Activated B cell treated with CpG ODN at 0.5 μM for 24 hours (primary cell): ENCODE measurements around the gene INAVA. TPM values are rescaled to one million over a fixed set of nuclear protein-coding genes. Genes with fewer than 3 reads are reported as not detected.

Source experiments
- ATAC-seq: fragments of 200-7000 bp; cut with Tn5 transposase; one replicate; pipeline ENCODE4 v1.10.0; 2021; ENCODE audit warnings: low read depth, mild to moderate bottlenecking, moderate library complexity
- CTCF ChIA-PET: fragments of 350-600 bp; sonication (Branson Sonifier 250); formaldehyde crosslinking; loops from one replicate; lab custom pipeline; 2021; ENCODE audit warnings: antibody characterized with exemption; lab: Charles Lee
- POLR2A ChIA-PET: fragments of 350-600 bp; sonication (Branson Sonifier 250); formaldehyde crosslinking; loops from one replicate; lab custom pipeline; 2021; ENCODE audit warnings: antibody characterized with exemption; lab: Charles Lee
- DNase-seq: peaks from one replicate; pipeline ENCODE4 v3.0.0; 2022
- H3K27ac Mint-ChIP-seq: one replicate; pipeline ENCODE4 v1.8.0; 2020; ENCODE audit warnings: mixed read lengths
- H3K27me3 Mint-ChIP-seq: one replicate; pipeline ENCODE4 v1.8.0; 2021; ENCODE audit warnings: mixed read lengths
- H3K36me3 Mint-ChIP-seq: one replicate; pipeline ENCODE4 v1.8.0; 2021; ENCODE audit warnings: low read depth, mixed read lengths
- H3K4me1 Mint-ChIP-seq: one replicate; pipeline ENCODE4 v1.8.0; 2021; ENCODE audit warnings: mixed read lengths
- H3K4me3 Mint-ChIP-seq: one replicate; pipeline ENCODE4 v1.8.0; 2020; ENCODE audit warnings: mild to moderate bottlenecking, mixed read lengths
- H3K9me3 Mint-ChIP-seq: one replicate; pipeline ENCODE4 v1.8.0; 2020; ENCODE audit warnings: mixed read lengths
- intact Hi-C: fragments of 100-400 bp; cut with micrococcal nuclease; formaldehyde crosslinking; loops from one replicate; pipeline ENCODE4 v1.15.1; 2024
- total RNA-seq: library from RNA; stranded (reverse); gene quantifications from 2 replicates; pipeline ENCODE4 v1.2.3, GENCODE V29; 2022
- TF ChIP-seq, protein P1 (sequence below): fragments of 200-600 bp; IDR thresholded peaks from one replicate; pipeline ENCODE4 v1.8.0; 2022; ENCODE audit warnings: antibody characterized with exemption, mild to moderate bottlenecking

The INAVA gene
- total RNA-seq, 1 donor from 2014 or later = 0.44 TPM

DNA sequence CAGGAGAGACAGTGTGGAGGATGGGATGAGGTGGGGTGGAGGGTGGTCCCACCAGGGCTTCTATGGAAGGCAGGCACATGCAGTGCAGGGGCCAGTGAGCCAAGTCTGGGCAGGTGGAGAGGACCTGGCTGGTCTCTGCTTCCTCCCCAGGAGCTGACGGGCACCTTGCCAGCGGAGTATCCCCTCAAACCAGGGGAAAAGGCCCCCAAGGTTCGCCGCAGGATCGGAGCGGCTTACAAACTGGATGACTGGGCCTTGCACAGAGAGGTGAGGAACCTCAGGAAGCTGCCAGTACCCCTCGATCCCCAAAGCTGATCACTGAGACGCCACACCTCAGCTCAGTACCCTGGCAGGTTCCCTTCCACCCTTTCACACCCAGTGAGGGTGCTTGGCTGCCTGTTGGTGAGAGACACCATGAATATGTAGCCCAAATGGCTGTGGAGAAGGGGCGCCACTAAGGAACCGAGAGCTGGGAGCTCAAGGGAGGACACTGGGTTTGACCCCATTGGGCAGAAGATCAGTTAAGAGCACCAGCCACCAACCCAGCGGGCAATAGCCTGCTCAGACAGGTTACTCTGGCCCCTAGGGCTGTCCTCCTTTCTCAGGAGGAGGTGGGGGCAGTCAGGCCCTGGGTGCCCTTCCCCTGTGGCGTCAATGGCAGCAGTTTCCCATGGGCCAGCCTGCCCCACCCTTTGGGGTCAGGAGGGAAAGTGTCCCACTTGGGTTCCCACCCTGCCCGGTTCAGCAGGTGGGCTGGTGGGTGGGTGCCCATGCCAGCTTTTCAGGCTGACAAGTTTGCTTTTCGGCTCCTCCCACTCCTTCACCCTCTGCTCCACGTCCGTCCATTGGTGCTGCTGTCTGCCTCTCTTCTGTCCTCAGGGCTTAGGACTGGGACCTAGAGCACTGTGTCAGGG is 5.5 kb downstream of the INAVA start:
- Mint-ChIP-seq H3K4me1 (peaks cover 19% of the 10 kb centered on the region), H3K27me3 (no peaks in the 10 kb centered on the region), H3K36me3 (no peaks in the 10 kb centered on the region), H3K9me3 (no peaks in the 10 kb centered on the region), H3K4me3 (no peak overlapping the region), H3K27ac (no peak overlapping the region)
- ChIA-PET CTCF (no interaction called here), POLR2A (no interaction called here)
- intact Hi-C loops = no loop called here
- DNase-seq = no peak
- TF ChIP-seq, protein P1, sequence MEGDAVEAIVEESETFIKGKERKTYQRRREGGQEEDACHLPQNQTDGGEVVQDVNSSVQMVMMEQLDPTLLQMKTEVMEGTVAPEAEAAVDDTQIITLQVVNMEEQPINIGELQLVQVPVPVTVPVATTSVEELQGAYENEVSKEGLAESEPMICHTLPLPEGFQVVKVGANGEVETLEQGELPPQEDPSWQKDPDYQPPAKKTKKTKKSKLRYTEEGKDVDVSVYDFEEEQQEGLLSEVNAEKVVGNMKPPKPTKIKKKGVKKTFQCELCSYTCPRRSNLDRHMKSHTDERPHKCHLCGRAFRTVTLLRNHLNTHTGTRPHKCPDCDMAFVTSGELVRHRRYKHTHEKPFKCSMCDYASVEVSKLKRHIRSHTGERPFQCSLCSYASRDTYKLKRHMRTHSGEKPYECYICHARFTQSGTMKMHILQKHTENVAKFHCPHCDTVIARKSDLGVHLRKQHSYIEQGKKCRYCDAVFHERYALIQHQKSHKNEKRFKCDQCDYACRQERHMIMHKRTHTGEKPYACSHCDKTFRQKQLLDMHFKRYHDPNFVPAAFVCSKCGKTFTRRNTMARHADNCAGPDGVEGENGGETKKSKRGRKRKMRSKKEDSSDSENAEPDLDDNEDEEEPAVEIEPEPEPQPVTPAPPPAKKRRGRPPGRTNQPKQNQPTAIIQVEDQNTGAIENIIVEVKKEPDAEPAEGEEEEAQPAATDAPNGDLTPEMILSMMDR = no peak
- no peak for ATAC-seq

DNA sequence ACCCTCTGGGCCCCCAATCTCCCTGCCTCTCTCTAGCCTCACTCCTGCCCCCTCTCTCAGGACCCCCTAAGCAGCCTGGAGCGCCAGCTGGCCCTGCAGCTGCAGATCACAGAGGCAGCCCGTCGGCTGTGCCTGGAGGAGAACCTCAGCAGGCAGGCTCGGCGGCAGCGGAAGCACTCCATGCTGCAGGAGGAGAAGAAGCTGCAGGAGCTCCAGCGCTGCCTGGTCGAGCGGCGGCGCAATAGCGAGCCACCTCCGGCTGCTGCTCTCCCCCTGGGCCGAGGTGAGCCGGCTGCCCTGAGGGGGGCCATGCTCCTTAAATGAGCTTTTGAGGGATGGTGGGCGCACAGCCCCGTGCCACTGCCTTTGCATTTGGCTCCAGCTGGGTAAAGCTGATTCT is 6.2 kb downstream of the INAVA start:
- ChIA-PET POLR2A (no interaction called here), CTCF (no interaction called here)
- Mint-ChIP-seq H3K36me3 (no peaks in the 10 kb centered on the region), H3K9me3 (no peaks in the 10 kb centered on the region), H3K27me3 (no peaks in the 10 kb centered on the region), H3K4me1 (peaks cover 15% of the 10 kb centered on the region), H3K27ac (no peak overlapping the region), H3K4me3 (no peak overlapping the region)
- ATAC-seq (no peak), DNase-seq (no peak)
- intact Hi-C loops = no loop called here
- TF ChIP-seq, protein P1 = no peak

DNA sequence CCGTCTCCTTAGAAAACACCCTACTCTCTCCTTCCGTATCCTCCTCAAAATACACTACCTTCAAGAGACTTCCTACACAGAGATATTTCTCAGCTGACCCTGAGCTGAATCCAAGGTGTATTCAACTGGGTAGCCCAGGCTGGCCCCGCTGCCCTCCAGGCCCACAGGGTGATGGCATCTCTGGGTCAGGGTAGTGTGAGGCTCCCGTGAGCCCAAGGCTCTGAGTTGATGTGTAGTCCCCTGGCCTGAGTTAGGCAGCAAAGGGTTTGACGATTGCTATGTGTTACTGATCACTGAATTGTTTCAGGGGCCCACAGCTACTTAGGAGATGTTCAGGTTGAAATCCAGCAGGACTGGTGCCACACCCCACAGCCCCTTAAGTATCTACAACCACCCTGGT is 6.7 kb downstream of the INAVA start:
- Mint-ChIP-seq H3K9me3 (no peaks in the 10 kb centered on the region), H3K4me1 (peaks cover 12% of the 10 kb centered on the region), H3K4me3 (no peak overlapping the region), H3K27ac (no peak overlapping the region), H3K36me3 (no peaks in the 10 kb centered on the region), H3K27me3 (no peaks in the 10 kb centered on the region)
- TF ChIP-seq, protein P1 = no peak
- no peak for DNase-seq
- ATAC-seq = no peak
- intact Hi-C loops = no loop called here
- ChIA-PET CTCF (no interaction called here), POLR2A (no interaction called here)

DNA sequence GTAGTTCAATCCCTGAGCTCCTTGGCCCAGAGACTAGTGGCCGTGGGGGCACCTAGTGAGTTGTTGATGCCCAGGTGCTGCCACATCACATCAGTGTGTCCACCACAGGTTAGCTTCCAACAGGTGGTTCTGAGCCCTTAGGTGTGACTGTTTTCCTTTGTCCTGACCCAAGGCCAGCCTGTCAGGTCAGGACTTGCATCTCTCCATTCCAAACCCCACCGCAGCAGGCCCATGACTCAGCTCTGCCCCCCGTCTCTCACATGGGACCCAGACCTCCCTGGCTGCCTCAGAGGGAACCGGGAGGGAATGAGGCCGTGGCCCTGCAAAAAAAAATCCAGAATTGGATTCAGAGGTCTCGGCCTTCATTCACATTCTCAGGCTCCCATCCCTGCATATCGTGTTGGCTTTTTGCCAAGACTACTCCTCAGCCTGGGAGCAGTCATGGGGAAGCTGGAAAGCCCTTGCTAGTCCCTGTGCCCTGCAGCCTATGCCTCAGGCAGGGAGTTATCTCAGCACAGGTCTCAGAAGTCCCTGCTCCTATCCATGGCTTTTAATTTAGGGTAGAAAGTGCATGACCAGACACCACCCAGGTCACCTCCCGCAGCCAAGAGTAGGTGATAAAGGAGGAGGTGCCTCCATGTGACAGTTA is 7.2 kb downstream of the INAVA start:
- CTCF ChIA-PET = no interaction called here
- ATAC-seq = no peak
- H3K27me3 Mint-ChIP-seq = no peaks in the 10 kb centered on the region
- POLR2A ChIA-PET = no interaction called here
- no peak for DNase-seq
- no peaks in the 10 kb centered on the region for H3K9me3 Mint-ChIP-seq
- intact Hi-C loops = no loop called here
- H3K36me3 Mint-ChIP-seq = no peaks in the 10 kb centered on the region
- H3K27ac Mint-ChIP-seq = no peak overlapping the region
- peaks cover 8% of the 10 kb centered on the region for H3K4me1 Mint-ChIP-seq
- no peak overlapping the region for H3K4me3 Mint-ChIP-seq
- TF ChIP-seq, protein P1 = no peak

DNA sequence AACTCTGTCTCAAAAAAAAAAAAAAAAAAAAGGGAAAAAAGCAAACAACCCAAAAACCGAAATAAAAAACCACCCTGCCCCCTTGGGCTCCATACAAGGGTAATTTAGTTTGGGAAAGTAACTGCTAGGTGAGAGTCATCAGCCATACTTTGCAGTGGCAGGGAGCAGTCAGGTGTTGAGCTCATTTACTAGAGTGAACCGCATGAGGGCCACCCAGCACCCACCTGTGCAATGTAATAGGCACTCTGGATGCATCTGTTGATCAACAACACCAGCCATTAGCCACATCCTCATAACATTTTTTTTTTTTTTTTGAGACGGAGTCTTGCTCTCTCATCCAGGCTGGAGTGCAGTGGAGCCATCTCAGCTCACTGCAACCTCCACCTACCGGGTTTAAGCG is 9.1 kb downstream of the INAVA start:
- TF ChIP-seq, protein P1 = no peak
- POLR2A ChIA-PET = no interaction called here
- Mint-ChIP-seq H3K4me1 (peaks cover 9% of the 10 kb centered on the region), H3K27me3 (no peaks in the 10 kb centered on the region), H3K27ac (no peak overlapping the region), H3K4me3 (no peak overlapping the region), H3K9me3 (no peaks in the 10 kb centered on the region), H3K36me3 (no peaks in the 10 kb centered on the region)
- CTCF ChIA-PET = no interaction called here
- intact Hi-C loops = no loop called here
- DNase-seq = no peak
- no peak for ATAC-seq
